OCI-LY1 (cell line): ENCODE data around the gene CPHXL2.

Experiments
- H2AFZ ChIP-seq: fragments of 200-600 bp; sonication (generic), shearing (Covaris generic); 2 replicates; pipeline ENCODE4 v1.6.0; 2014; ENCODE audit warnings: antibody characterized with exemption, mild to moderate bottlenecking, low read length
- H3F3A ChIP-seq: fragments of 200-600 bp; sonication (generic), shearing (Covaris generic); 2 replicates; pipeline ENCODE4 v1.6.0; 2014; ENCODE audit warnings: mild to moderate bottlenecking, antibody characterized with exemption, low read length, moderate library complexity; ENCODE audit not compliant: insufficient read depth
- H3K27ac ChIP-seq: fragments of 200-600 bp; sonication (generic); 2 replicates; pipeline ENCODE4 v1.5.1; 2014; ENCODE audit warnings: low read length, mixed run types, mild to moderate bottlenecking, low read depth; ENCODE audit not compliant: poor library complexity, severe bottlenecking
- H3K27me3 ChIP-seq: fragments of 200-600 bp; sonication (generic); 2 replicates; pipeline ENCODE4 v1.6.0; 2014; ENCODE audit warnings: antibody characterized with exemption, mild to moderate bottlenecking, low read length, moderate library complexity; ENCODE audit not compliant: insufficient read depth
- H3K36me3 ChIP-seq: fragments of 200-600 bp; sonication (generic); 2 replicates; pipeline ENCODE4 v1.6.1; 2014; ENCODE audit warnings: mild to moderate bottlenecking, antibody characterized with exemption, low read length, moderate library complexity, mixed read lengths; ENCODE audit not compliant: insufficient read depth
- H3K4me1 ChIP-seq: fragments of 200-600 bp; sonication (generic); 2 replicates; pipeline ENCODE4 v1.5.1; 2014; ENCODE audit warnings: mild to moderate bottlenecking, low read length, moderate library complexity; ENCODE audit not compliant: insufficient read depth, severe bottlenecking
- H3K4me2 ChIP-seq: fragments of 200-600 bp; sonication (generic), shearing (Covaris generic); 2 replicates; pipeline ENCODE4 v1.6.1; 2014; ENCODE audit warnings: low read length
- H3K4me3 ChIP-seq: fragments of 200-600 bp; sonication (generic); 2 replicates; pipeline ENCODE4 v1.5.1; 2014; ENCODE audit warnings: low read length, low read depth, mild to moderate bottlenecking, mixed read lengths; ENCODE audit not compliant: poor library complexity, severe bottlenecking
- H3K79me2 ChIP-seq: fragments of 200-600 bp; shearing (Covaris generic); 2 replicates; pipeline ENCODE4 v1.6.1; 2016; ENCODE audit warnings: mixed run types, low read length, mixed read lengths; ENCODE audit not compliant: insufficient read depth
- H3K9ac ChIP-seq: fragments of 200-600 bp; sonication (generic), shearing (Covaris generic); 2 replicates; pipeline ENCODE4 v1.6.1; 2014; ENCODE audit warnings: mild to moderate bottlenecking, low read length, mixed read lengths
- H3K9me2 ChIP-seq: fragments of 200-600 bp; sonication (generic), shearing (Covaris generic); 2 replicates; pipeline ENCODE4 v1.6.1; 2014; ENCODE audit warnings: low read depth, mild to moderate bottlenecking, low read length, mixed read lengths
- H3K9me3 ChIP-seq: fragments of 200-600 bp; shearing (Covaris generic); 2 replicates; pipeline ENCODE4 v1.6.1; 2014; ENCODE audit warnings: low read length, mixed read lengths
- H4K20me1 ChIP-seq: fragments of 200-600 bp; sonication (generic), shearing (Covaris generic); 2 replicates; pipeline ENCODE4 v1.6.0; 2016; ENCODE audit warnings: mild to moderate bottlenecking, low read length; ENCODE audit not compliant: insufficient read depth
- CTCF ChIP-seq: fragments of 200-600 bp; sonication (generic), shearing (Covaris generic); IDR thresholded peaks from 2 replicates; pipeline ENCODE4 v1.5.1; 2017; ENCODE audit warnings: mild to moderate bottlenecking, antibody characterized with exemption, low read length, moderate library complexity, mixed read lengths
- EZH2 ChIP-seq: fragments of 200-600 bp; sonication (generic), shearing (Covaris generic); IDR thresholded peaks from 2 replicates; pipeline ENCODE4 v1.8.0; 2017; ENCODE audit warnings: borderline replicate concordance, mixed run types, mild to moderate bottlenecking, antibody characterized with exemption, low read length, moderate library complexity, mixed read lengths

Gene CPHXL2

DNA sequence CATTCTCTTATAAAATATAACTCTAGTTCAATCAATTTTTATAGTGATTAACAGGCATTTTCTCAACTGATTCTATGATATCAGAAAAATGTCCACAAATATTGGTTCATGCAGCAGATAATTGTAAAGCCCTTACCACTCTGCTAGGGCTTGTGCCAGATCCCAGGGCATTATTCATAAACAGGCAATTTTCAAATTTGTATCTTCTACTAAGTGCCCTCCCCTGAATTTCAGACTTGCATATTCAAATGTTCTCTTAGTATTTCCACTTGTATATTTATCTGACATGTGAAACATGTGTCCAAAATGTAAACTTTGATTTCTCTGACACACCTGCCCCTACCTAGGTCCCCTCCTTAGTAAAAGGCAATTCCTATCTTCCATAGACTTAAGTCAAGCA lies 9.3 kb downstream of the CPHXL2 start:
- Histone ChIP-seq H3K9me3 (no peaks in the 10 kb centered on the region), H3K4me1 (no peaks in the 10 kb centered on the region), H4K20me1 (no peaks in the 10 kb centered on the region), H3K4me2 (no peak overlapping the region), H3K79me2 (no peaks in the 10 kb centered on the region), H3K9me2 (no peaks in the 10 kb centered on the region), H3K27ac (no peak overlapping the region), H3K36me3 (no peaks in the 10 kb centered on the region), H2AFZ (no peak overlapping the region), H3F3A (no peaks in the 10 kb centered on the region), H3K27me3 (no peaks in the 10 kb centered on the region), H3K4me3 (no peak overlapping the region), H3K9ac (no peak overlapping the region)
- no peak for TF ChIP-seq EZH2
- no peak for TF ChIP-seq CTCF

DNA sequence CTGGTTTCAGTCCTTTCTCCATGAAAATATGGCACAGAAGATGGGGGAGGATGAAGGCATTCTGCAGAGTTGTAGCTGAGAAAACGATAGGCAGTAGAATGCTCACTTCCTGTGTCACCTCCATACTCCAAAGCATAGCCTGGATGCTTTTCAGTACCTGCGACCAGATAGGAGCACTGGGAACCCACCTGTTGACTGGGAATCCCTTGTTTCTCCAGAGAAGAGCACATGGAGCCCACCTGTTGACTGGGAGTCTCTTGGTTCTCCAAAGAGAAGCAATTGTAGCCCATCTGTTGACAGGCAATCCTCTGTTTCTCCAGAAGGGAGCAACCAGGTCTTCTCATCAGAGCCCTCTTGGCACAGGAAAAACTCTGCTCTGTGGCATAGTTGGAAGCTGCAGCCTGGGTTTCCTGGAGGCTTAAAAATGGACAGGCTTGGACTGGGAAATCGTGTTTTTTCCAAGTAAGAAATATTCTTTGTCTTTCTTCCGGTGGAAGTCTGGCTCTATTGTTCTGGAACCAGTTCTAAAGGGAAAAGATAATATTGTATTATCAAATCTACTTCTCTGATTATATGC lies 16.0 kb downstream of the CPHXL2 start:
- TF ChIP-seq CTCF (no peak), EZH2 (no peak)

GRCh38 chr16:75660321-75660720 lies 16.5 kb downstream of the CPHXL2 start:
- H3K27me3 ChIP-seq = no peaks in the 10 kb centered on the region
- no peaks in the 10 kb centered on the region for H3K79me2 ChIP-seq
- no peak overlapping the region for H3K4me2 ChIP-seq
- H3K27ac ChIP-seq = no peak overlapping the region
- no peaks in the 10 kb centered on the region for H3K4me1 ChIP-seq
- H4K20me1 ChIP-seq = no peaks in the 10 kb centered on the region
- H3K9ac ChIP-seq = no peak overlapping the region
- H3K9me2 ChIP-seq = no peaks in the 10 kb centered on the region
- no peak overlapping the region for H2AFZ ChIP-seq
- H3K36me3 ChIP-seq = peaks cover 38% of the 10 kb centered on the region
- H3K4me3 ChIP-seq = no peak overlapping the region
- TF ChIP-seq CTCF (no peak), EZH2 (no peak)
- no peaks in the 10 kb centered on the region for H3K9me3 ChIP-seq
- no peaks in the 10 kb centered on the region for H3F3A ChIP-seq

More for the DNA sequence above, 16.0 kb downstream of the CPHXL2 start:
- peaks cover 33% of the 10 kb centered on the region for H3K36me3 ChIP-seq
- H3K27me3 ChIP-seq = no peaks in the 10 kb centered on the region
- H2AFZ ChIP-seq = no peak overlapping the region
- H3K4me3 ChIP-seq = no peak overlapping the region
- H3K9ac ChIP-seq = no peak overlapping the region
- no peaks in the 10 kb centered on the region for H3K4me1 ChIP-seq
- no peaks in the 10 kb centered on the region for H3K9me2 ChIP-seq
- H3K79me2 ChIP-seq = no peaks in the 10 kb centered on the region
- no peaks in the 10 kb centered on the region for H3K9me3 ChIP-seq
- H3K27ac ChIP-seq = no peak overlapping the region
- H4K20me1 ChIP-seq = no peaks in the 10 kb centered on the region
- no peaks in the 10 kb centered on the region for H3F3A ChIP-seq
- H3K4me2 ChIP-seq = no peak overlapping the region
